Endothelial cell of umbilical vein (primary cell): ENCODE results near the gene CELF5. TPM values are rescaled to one million over a fixed set of nuclear protein-coding genes. Genes with fewer than 3 reads are reported as not detected.

Experiments
- BruUV-seq: library from RNA; stranded (reverse); fragments of 400-500 nt; replicated peaks from 2 replicates; lab custom pipeline; 2021; lab: Mats Ljungman, UMichigan
- CTCF ChIA-PET: fragments of 300-600, 350-600 bp; sonication (Branson Sonifier 250); formaldehyde crosslinking; loops from one replicate; lab custom pipeline; 2021; ENCODE audit warnings: antibody characterized with exemption, inconsistent platforms; lab: Charles Lee
- POLR2A ChIA-PET: fragments of 300-600, 350-600 bp; sonication (Branson Sonifier 250); formaldehyde crosslinking; loops from one replicate; lab custom pipeline; 2021; ENCODE audit warnings: antibody characterized with exemption, inconsistent platforms; lab: Charles Lee
- DNase-seq: peaks from one replicate; pipeline ENCODE4 v3.0.0-alpha.2; 2011; ENCODE audit warnings: low read depth, low spot score
- FAIRE-seq: peaks from 2 replicates; lab custom pipeline; 2011; peaks lifted over from hg19 to GRCh38; lab: Jason Lieb, UNC
- H2AFZ ChIP-seq: 2 replicates; pipeline ENCODE4 v1.6.0; 2012; ENCODE audit warnings: low read depth, low read length, control low read depth, inconsistent platforms
- H3K27ac ChIP-seq: 2 replicates; pipeline ENCODE4 v1.5.1; 2011; ENCODE audit warnings: low read depth, mild to moderate bottlenecking, control low read depth, low read length, moderate library complexity; ENCODE audit not compliant: insufficient read depth
- H3K27me3 ChIP-seq, 2 experiments: 2 replicates each; pipeline versions ENCODE4 v1.6.0 to v1.6.1; 2011; ENCODE audit warnings: low read length in 2 of 2, mixed read lengths in 1 of 2; ENCODE audit not compliant: control insufficient read depth in 2 of 2, insufficient read depth in 2 of 2
- H3K36me3 ChIP-seq, 2 experiments: 2 replicates in 1 of 2; 3 replicates in 1 of 2; pipeline ENCODE4 v1.5.1; 2011; ENCODE audit warnings: low read length in 2 of 2, mild to moderate bottlenecking in 1 of 2, moderate library complexity in 1 of 2; ENCODE audit not compliant: control insufficient read depth in 2 of 2, insufficient read depth in 2 of 2; ENCODE audit errors: extremely low read depth in 1 of 2
- H3K4me1 ChIP-seq: 3 replicates; pipeline ENCODE4 v1.5.1; 2011; ENCODE audit warnings: mild to moderate bottlenecking, low read length; ENCODE audit not compliant: control insufficient read depth, insufficient read depth; ENCODE audit errors: extremely low read depth
- H3K4me2 ChIP-seq: 2 replicates; pipeline ENCODE4 v1.6.1; 2011; ENCODE audit warnings: low read length, control low read depth, mixed read lengths; ENCODE audit not compliant: insufficient read depth
- H3K4me3 ChIP-seq, 3 experiments: fragments of 200-600 bp in 1 of 3; sonication (generic), shearing (Covaris generic) in 1 of 3; replicated peaks in 1 of 3; 2 replicates each; pipeline ENCODE4 v1.5.1; 2011 to 2016; ENCODE audit warnings: control low read depth in 3 of 3, low read length in 3 of 3, mild to moderate bottlenecking in 2 of 3, inconsistent platforms in 1 of 3, low read depth in 1 of 3, moderate library complexity in 1 of 3; ENCODE audit not compliant: insufficient read depth in 1 of 3
- H3K79me2 ChIP-seq: 2 replicates; pipeline ENCODE4 v1.6.0; 2012; ENCODE audit warnings: low read length, inconsistent platforms; ENCODE audit not compliant: control insufficient read depth, insufficient read depth
- H3K9ac ChIP-seq: replicated peaks from 2 replicates; pipeline ENCODE3; 2011; ENCODE audit warnings: low read length, control low read depth; ENCODE audit not compliant: insufficient read depth; ENCODE audit errors: extremely low read depth
- H3K9me1 ChIP-seq: replicated peaks from 3 replicates; pipeline ENCODE4 v1.6.0; 2011; ENCODE audit warnings: mild to moderate bottlenecking, low read length; ENCODE audit not compliant: control insufficient read depth, insufficient read depth; ENCODE audit errors: extremely low read depth
- H3K9me3 ChIP-seq: replicated peaks from 2 replicates; pipeline ENCODE4 v1.5.1; 2012; ENCODE audit warnings: low read length, inconsistent platforms; ENCODE audit not compliant: control insufficient read depth, insufficient read depth
- H4K20me1 ChIP-seq: replicated peaks from 2 replicates; pipeline ENCODE3; 2011; ENCODE audit warnings: mild to moderate bottlenecking, low read length; ENCODE audit not compliant: control insufficient read depth, insufficient read depth; ENCODE audit errors: extremely low read depth
- CTCF ChIP-seq, 2 donors: IDR thresholded peaks; 1 replicate in 1 of 2; 2 replicates in 1 of 2; pipeline ENCODE4 v1.5.1; 2011; ENCODE audit warnings: low read length in 2 of 2, mild to moderate bottlenecking in 2 of 2, moderate library complexity in 2 of 2, control low read depth in 1 of 2, inconsistent platforms in 1 of 2, low read depth in 1 of 2; ENCODE audit not compliant: insufficient read depth in 1 of 2; ENCODE audit errors: extremely low read depth in 1 of 2
- EZH2 ChIP-seq: IDR thresholded peaks from 2 replicates; pipeline ENCODE4 v1.6.1; 2012; ENCODE audit warnings: borderline replicate concordance, low read depth, mild to moderate bottlenecking, moderate library complexity, low read length, inconsistent platforms; ENCODE audit not compliant: severe bottlenecking
- FOS ChIP-seq: IDR thresholded peaks from 2 replicates; pipeline ENCODE4 v1.6.1; 2011; ENCODE audit warnings: mild to moderate bottlenecking, low read length, moderate library complexity, borderline replicate concordance; ENCODE audit not compliant: insufficient read depth
- GATA2 ChIP-seq: IDR thresholded peaks from 2 replicates; pipeline ENCODE4 v1.7.0; 2011; ENCODE audit warnings: low read depth, mild to moderate bottlenecking, moderate library complexity, mixed read lengths, low read length; ENCODE audit not compliant: insufficient read length, insufficient read depth
- JUN ChIP-seq: IDR thresholded peaks from 2 replicates; pipeline ENCODE4 v1.6.1; 2011; ENCODE audit warnings: borderline replicate concordance, low read depth; ENCODE audit not compliant: insufficient read length, insufficient read depth
- MAX ChIP-seq: IDR thresholded peaks from 2 replicates; pipeline ENCODE4 v1.6.1; 2011; ENCODE audit not compliant: insufficient read depth, insufficient read length
- MYC ChIP-seq: IDR thresholded peaks from one replicate; pipeline ENCODE4 v1.6.1; 2011; ENCODE audit warnings: mild to moderate bottlenecking, low read depth, low read length
- POLR2A ChIP-seq: IDR thresholded peaks from 2 replicates; pipeline ENCODE4 v1.6.1; 2012; ENCODE audit warnings: low read depth, mild to moderate bottlenecking, control low read depth, low read length
- POLR2AphosphoS5 ChIP-seq: IDR thresholded peaks from 2 replicates; pipeline ENCODE4 v1.6.1; 2012; ENCODE audit warnings: low read depth, mild to moderate bottlenecking, control low read depth, low read length, moderate library complexity; ENCODE audit not compliant: insufficient read depth
- dilution Hi-C: fragments of 300-500 bp; cut with MboI; formaldehyde crosslinking; loops from one replicate; pipeline ENCODE4 v1.15.0; 2019; ENCODE audit warnings: low sequenced_read_pairs; ENCODE audit not compliant: extremely low pct_ligation_motif_present
- intact Hi-C: fragments of 100-400 bp; cut with micrococcal nuclease; formaldehyde crosslinking; loops from one replicate; pipeline ENCODE4 v1.10.0; 2022
- polyA plus RNA-seq, 4 experiments: library from polyadenylated mRNA; depleted of rRNA in 3 of 4; stranded (reverse) in 3 of 4; unstranded in 1 of 4; fragments of >200 nt; gene quantifications; 2 replicates each; pipeline versions ENCODE4 v1.2.1 to v1.2.3, GENCODE V29; 2011 to 2012; ENCODE audit warnings: missing spikeins in 1 of 4
- total RNA-seq: library from RNA; stranded (reverse); gene quantifications from 2 replicates; pipeline ENCODE4 v1.2.3, GENCODE V29; 2021

The CELF5 gene
- total and polyA plus RNA-seq, 2 donors (not counting 3 experiments of a cell fraction or from before 2014, with no cell fraction given), result not detected

- no peak overlapping the region for H3K27ac ChIP-seq
- no peak for TF ChIP-seq POLR2A
- no peak for TF ChIP-seq JUN
- no peak for TF ChIP-seq MAX
- TF ChIP-seq GATA2, result no peak
- no peak for TF ChIP-seq CTCF (IDR thresholded peaks at IDR 0.05; ENCODE audit: extremely low read depth in 1 of 2, insufficient read depth in 1 of 2, low read depth in 1 of 2, low read length in 2 of 2)
- no peak for TF ChIP-seq MYC
- no peak for TF ChIP-seq EZH2
- TF ChIP-seq FOS, result no peak
- TF ChIP-seq POLR2AphosphoS5, result no peak
- no peak overlapping the region for H3K4me2 ChIP-seq
- H3K9ac ChIP-seq, result no peak overlapping the region
- H3K79me2 ChIP-seq, result no peaks in the 10 kb centered on the region
- no peak overlapping the region for H3K4me3 ChIP-seq
- H3K4me1 ChIP-seq, result no peaks in the 10 kb centered on the region
- no TSS peak for BruUV-seq
- intact Hi-C loops, result no loop called here
- no peaks in the 10 kb centered on the region for H4K20me1 ChIP-seq
- FAIRE-seq, result no peak
- CTCF ChIA-PET, result no interaction called here
- H3K36me3 ChIP-seq, result no peaks in the 10 kb centered on the region
- no peaks in the 10 kb centered on the region for H3K9me1 ChIP-seq
- POLR2A ChIA-PET, result no interaction called here
- H3K27me3 ChIP-seq, result peaks cover 13% of the 10 kb centered on the region in 2 experiments
- no peak overlapping the region for H2AFZ ChIP-seq
- H3K9me3 ChIP-seq, result no peaks in the 10 kb centered on the region
- no peak for DNase-seq
- dilution Hi-C loops, result no loop called here
Measured at GRCh38 chr19:3266092-3266693, 41.7 kb downstream of the CELF5 start.
